Prostate gland (tissue), 2 donors: ENCODE data around the gene TPRN. TPM values are rescaled to one million over a fixed set of nuclear protein-coding genes. Genes with fewer than 3 reads are reported as not detected.

Experiments
- DNase-seq: peaks from one replicate; pipeline ENCODE4 v3.0.0-alpha.2; 2019; ENCODE audit warnings: low spot score
- H3K27ac ChIP-seq, 2 donors: fragments of 200-600 bp; sonication (generic); 2 replicates each; pipeline ENCODE4 v1.5.1; 2017 to 2019
- H3K27me3 ChIP-seq: fragments of 200-600 bp; sonication (generic); replicated peaks from 2 replicates; pipeline ENCODE4 v1.5.1; 2019; ENCODE audit not compliant: insufficient read depth
- H3K36me3 ChIP-seq, 2 donors: fragments of 200-600 bp; sonication (generic); 1 replicate in 1 of 2; 2 replicates in 1 of 2; pipeline versions ENCODE4 v1.5.1 to v1.8.1; 2017 to 2019
- H3K4me1 ChIP-seq: fragments of 200-600 bp; sonication (generic); replicated peaks from 2 replicates; pipeline ENCODE4 v1.5.1; 2019
- H3K4me3 ChIP-seq, 2 donors: fragments of 200-600 bp; sonication (generic); 2 replicates each; pipeline ENCODE4 v1.5.1; 2017 to 2019
- H3K9me3 ChIP-seq: fragments of 200-600 bp; sonication (generic); 2 replicates; pipeline ENCODE4 v1.5.1; 2017
- POLR2A ChIP-seq: fragments of 450-650 bp; IDR thresholded peaks from one replicate; pipeline ENCODE4 v1.6.1; 2016; ENCODE audit warnings: antibody characterized with exemption, mild to moderate bottlenecking
- POLR2AphosphoS5 ChIP-seq: sonication (generic); formaldehyde crosslinking; IDR thresholded peaks from one replicate; pipeline ENCODE4 v1.6.1; 2017; ENCODE audit warnings: antibody characterized with exemption
- WGBS: methylation state at CpG from one replicate; pipeline ENCODE4 v1.1.5; 2018; 5-methylcytosine and 5-hydroxymethylcytosine counted together
- intact Hi-C: fragments of 100-400 bp; cut with DNase I; formaldehyde crosslinking; loops from one replicate; pipeline ENCODE4 v1.14.2; 2022
- microRNA-seq: library from miRNA; unstranded; fragments of <30 nt; microRNA quantifications from one replicate; pipeline ENCODE4, GENCODE V29; 2016
- small RNA-seq, 2 donors: library from RNA; depleted of rRNA; stranded (forward); fragments of <200 nt; gene quantifications; one replicate each; pipeline ENCODE3, GENCODE V24; 2016
- total RNA-seq, 2 donors: library from RNA; depleted of rRNA; stranded (reverse); fragments of >200 nt; gene quantifications; one replicate each; pipeline ENCODE4 v1.1.0, GENCODE V29; 2016
- TF ChIP-seq, protein P1 (sequence below), 4 experiments: fragments of 200-600 bp in 2 of 4; fragments of 450-650 bp in 2 of 4; sonication (generic) in 2 of 4; IDR thresholded peaks; 1 replicate in 3 of 4; 2 replicates in 1 of 4; pipeline ENCODE4 v1.5.1; 2016 to 2019; ENCODE audit warnings: antibody characterized with exemption in 4 of 4, mild to moderate bottlenecking in 2 of 4, moderate library complexity in 2 of 4

Gene TPRN
- total RNA-seq, 2 donors from 2014 or later = 26.1 to 30.4 TPM

DNA sequence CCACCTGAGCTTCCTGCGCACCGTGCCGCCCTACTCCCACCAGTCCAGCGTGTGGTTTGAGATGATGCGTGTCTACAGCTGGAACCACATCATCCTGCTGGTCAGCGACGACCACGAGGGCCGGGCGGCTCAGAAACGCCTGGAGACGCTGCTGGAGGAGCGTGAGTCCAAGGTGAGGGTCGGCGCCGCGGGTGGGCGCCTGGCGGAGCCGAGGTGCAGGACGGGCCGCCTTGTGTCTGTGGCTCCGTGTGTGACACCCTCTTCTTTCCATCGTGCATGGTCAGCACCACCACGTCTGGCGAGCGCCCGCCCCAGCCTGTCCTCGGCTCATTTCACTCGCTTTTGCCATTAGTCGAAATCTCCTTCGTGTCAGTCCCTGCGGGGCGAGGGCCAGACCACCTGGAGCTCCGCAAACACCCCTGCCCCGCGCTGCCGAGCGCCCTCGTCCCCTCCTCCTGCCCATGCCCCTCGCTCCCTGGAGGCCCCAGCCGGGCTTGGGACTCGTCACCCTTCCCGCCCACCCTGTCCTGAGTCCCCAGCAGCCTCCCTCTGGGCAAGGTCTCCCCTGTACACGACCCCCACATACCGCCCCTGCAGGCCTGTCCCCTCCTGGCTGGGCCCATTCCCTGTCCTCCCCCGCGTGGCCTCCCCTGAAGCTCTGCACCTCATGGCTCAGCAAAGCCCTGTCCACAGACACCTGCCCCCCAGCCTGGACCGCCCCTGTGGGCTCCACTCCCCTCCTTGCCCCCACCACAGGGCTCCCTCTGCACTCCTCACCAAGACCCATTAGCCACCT is 54.6 kb downstream of the TPRN start:
- Histone ChIP-seq H3K27ac (no peak overlapping the region), H3K36me3 (no peaks in the 10 kb centered on the region), H3K9me3 (no peaks in the 10 kb centered on the region), H3K4me1 (no peaks in the 10 kb centered on the region), H3K4me3 (no peak overlapping the region), H3K27me3 (peaks cover 24% of the 10 kb centered on the region)
- intact Hi-C loops = no loop called here
- WGBS = 56% methylated on average over 42 of the region's 49 CpGs
- TF ChIP-seq POLR2A = no peak
- no peak for TF ChIP-seq POLR2AphosphoS5
- TF ChIP-seq, protein P1, sequence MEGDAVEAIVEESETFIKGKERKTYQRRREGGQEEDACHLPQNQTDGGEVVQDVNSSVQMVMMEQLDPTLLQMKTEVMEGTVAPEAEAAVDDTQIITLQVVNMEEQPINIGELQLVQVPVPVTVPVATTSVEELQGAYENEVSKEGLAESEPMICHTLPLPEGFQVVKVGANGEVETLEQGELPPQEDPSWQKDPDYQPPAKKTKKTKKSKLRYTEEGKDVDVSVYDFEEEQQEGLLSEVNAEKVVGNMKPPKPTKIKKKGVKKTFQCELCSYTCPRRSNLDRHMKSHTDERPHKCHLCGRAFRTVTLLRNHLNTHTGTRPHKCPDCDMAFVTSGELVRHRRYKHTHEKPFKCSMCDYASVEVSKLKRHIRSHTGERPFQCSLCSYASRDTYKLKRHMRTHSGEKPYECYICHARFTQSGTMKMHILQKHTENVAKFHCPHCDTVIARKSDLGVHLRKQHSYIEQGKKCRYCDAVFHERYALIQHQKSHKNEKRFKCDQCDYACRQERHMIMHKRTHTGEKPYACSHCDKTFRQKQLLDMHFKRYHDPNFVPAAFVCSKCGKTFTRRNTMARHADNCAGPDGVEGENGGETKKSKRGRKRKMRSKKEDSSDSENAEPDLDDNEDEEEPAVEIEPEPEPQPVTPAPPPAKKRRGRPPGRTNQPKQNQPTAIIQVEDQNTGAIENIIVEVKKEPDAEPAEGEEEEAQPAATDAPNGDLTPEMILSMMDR (IDR thresholded peaks at IDR 0.05) = no peak
- no peak for DNase-seq

DNA sequence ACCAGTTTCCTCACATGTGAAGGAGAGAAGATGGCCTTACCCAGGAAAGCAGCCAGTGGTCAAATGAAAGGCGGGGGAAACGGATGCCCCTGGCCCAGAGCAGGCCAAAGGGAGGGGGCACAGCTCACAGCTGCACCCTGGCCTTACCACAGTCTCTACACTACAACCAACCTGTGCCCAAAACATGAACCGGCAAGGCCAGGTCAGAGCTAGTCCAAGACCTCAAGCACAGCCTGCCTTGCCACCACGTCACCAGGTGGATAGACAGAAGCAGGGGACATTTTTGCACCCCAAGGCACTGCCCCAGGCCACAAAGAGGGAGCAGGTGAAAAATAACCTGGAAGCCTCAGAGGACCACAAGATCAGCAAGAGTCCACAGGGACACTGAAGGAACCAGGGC is 57.1 kb downstream of the TPRN start:
- intact Hi-C loops = no loop called here
- WGBS = 72% methylated on average over 4 of the region's 4 CpGs
- Histone ChIP-seq H3K36me3 (no peaks in the 10 kb centered on the region), H3K4me1 (no peaks in the 10 kb centered on the region), H3K9me3 (no peaks in the 10 kb centered on the region), H3K27ac (no peak overlapping the region), H3K4me3 (no peak overlapping the region), H3K27me3 (peaks cover 39% of the 10 kb centered on the region)
- TF ChIP-seq POLR2AphosphoS5 = no peak
- TF ChIP-seq, protein P1 (IDR thresholded peaks at IDR 0.05) = no peak
- no peak for TF ChIP-seq POLR2A
- no peak for DNase-seq

DNA sequence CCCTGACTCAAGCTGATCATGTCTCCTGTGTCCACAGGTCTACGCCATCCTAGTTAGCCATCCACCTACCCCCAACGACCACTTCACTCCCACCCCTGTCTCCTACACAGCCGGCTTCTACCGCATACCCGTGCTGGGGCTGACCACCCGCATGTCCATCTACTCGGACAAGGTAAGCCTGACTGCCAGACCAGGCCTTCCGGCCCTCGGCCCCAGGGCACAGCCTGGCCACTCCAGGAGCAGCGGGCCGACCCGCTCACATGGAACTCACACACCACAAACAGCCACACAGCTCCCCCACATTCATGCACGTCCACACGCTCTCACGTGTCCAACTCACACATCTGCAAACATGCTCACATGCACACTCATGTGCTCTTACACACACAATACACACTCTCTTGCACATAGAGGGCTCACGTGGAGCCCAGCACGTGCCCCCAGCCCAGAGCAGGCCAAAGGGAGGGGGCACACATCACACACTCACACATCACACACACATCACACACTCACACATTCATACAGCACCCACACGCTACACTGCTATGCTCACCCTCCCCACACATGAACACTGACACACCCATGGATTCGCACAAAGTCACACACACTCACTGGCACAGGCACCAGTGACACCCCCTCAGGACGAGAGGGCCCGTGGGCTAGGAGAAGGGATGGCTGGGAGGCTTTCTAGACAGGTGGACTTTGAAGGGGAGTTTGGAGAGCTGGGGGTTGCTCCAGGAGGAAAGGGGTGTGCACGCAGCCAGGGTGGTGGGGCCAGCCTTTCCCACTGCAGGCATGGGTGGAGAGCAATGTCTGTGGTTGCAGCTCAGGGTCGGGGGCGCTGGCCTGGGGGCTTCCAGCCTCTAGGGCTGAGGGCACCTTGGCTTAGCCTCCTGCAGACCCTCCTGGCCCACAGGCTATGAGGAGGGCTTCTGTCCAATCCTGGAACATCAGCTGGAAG is 58.3 kb downstream of the TPRN start:
- WGBS = 76% methylated on average over 24 of the region's 24 CpGs
- DNase-seq = no peak

More for the DNA sequence above, 58.3 kb downstream of the TPRN start:
- no peak for TF ChIP-seq POLR2AphosphoS5
- TF ChIP-seq POLR2A = no peak
- TF ChIP-seq, protein P1 (IDR thresholded peaks at IDR 0.05) = no peak
- Histone ChIP-seq H3K4me3 (no peak overlapping the region), H3K4me1 (no peaks in the 10 kb centered on the region), H3K36me3 (no peaks in the 10 kb centered on the region), H3K27ac (no peak overlapping the region), H3K27me3 (peaks cover 44% of the 10 kb centered on the region), H3K9me3 (no peaks in the 10 kb centered on the region)
- intact Hi-C loops = no loop called here

Small RNAs within 50 kb of the gene (microRNA-seq; reads per million reads assigned to microRNA genes)
- not detected for gene MIR3621

Small RNAs within 50 kb of the gene (small RNA-seq; reads per million reads assigned to genes)
- gene MIR3621 = 0 reads per million in 2 donors

Other genes with a start within 250 kb of the TPRN start
- gene LCN12, start 248.5 kb downstream of the TPRN start, total RNA-seq = 10 to 100 TPM in 1 of 2 donors, 1 to 10 TPM in 1; 4.1 to 13.7 TPM
- 1,000 to 10,000 TPM in 1 of 2 donors, 10 to 100 TPM in 1; 59.4 to 5,242 TPM for gene PTGDS, start 223.2 kb downstream of the TPRN start, total RNA-seq
- 10 to 100 TPM in 1 of 2 donors, under 1 TPM in 1; 0.41 to 22.5 TPM for gene LCNL1, start 217.7 kb downstream of the TPRN start, total RNA-seq
- gene PAXX, start 208.3 kb downstream of the TPRN start, total RNA-seq = 10 to 100 TPM; 61.6 to 71.8 TPM
- 1 to 10 TPM; 4.2 to 6.7 TPM for gene CLIC3, start 204.2 kb downstream of the TPRN start, total RNA-seq
- gene ABCA2, start 172.5 kb downstream of the TPRN start, total RNA-seq = 10 to 100 TPM; 27.4 to 79.1 TPM
- gene FUT7, start 168.7 kb downstream of the TPRN start, total RNA-seq = under 1 TPM in 1 of 2 donors, not detected in 1; 0.57 TPM
- gene NPDC1, start 154.6 kb downstream of the TPRN start, total RNA-seq = 100 to 1,000 TPM; 384 to 427 TPM
- 10 to 100 TPM in 1 of 2 donors, 1 to 10 TPM in 1; 9.8 to 10.9 TPM for gene ENTPD2, start 146.7 kb downstream of the TPRN start, total RNA-seq
- 10 to 100 TPM in 1 of 2 donors, 1 to 10 TPM in 1; 7.2 to 17.2 TPM for gene SAPCD2, start 130.2 kb downstream of the TPRN start, total RNA-seq
- 10 to 100 TPM in 1 of 2 donors, 1 to 10 TPM in 1; 8.2 to 19.9 TPM for gene UAP1L1, start 123.2 kb downstream of the TPRN start, total RNA-seq
- 100 to 1,000 TPM in 1 of 2 donors, 10 to 100 TPM in 1; 67.4 to 107 TPM for gene MAN1B1, start 113.8 kb downstream of the TPRN start, total RNA-seq
- gene DPP7, start 86.0 kb downstream of the TPRN start, total RNA-seq = 100 to 1,000 TPM; 147 to 235 TPM
- 1 to 10 TPM in 1 of 2 donors, under 1 TPM in 1; 0.59 to 1.8 TPM for gene GRIN1, start 61.6 kb downstream of the TPRN start, total RNA-seq
- gene LRRC26, start 30.7 kb downstream of the TPRN start, total RNA-seq = 100 to 1,000 TPM; 183 to 582 TPM
- 1 to 10 TPM in 1 of 2 donors, not detected in 1; 3.1 TPM for gene TMEM210, start 28.7 kb downstream of the TPRN start, total RNA-seq
- 10 to 100 TPM; 32.5 to 64.5 TPM for gene ANAPC2, start 12.2 kb downstream of the TPRN start, total RNA-seq
- gene SSNA1, start 12.1 kb downstream of the TPRN start, total RNA-seq = 100 to 1,000 TPM; 114 to 124 TPM
- 10 to 100 TPM; 35.3 to 47.8 TPM for gene TMEM203, start 4.9 kb upstream of the TPRN start, total RNA-seq
- gene NDOR1, start 5.0 kb upstream of the TPRN start, total RNA-seq = 10 to 100 TPM; 18.5 to 31.9 TPM
- gene RNF208, start 21.5 kb upstream of the TPRN start, total RNA-seq = 1 to 10 TPM; 3.8 to 6.2 TPM
- 1 to 10 TPM; 2.7 to 4.9 TPM for gene CYSRT1, start 24.4 kb upstream of the TPRN start, total RNA-seq
- gene RNF224, start 26.8 kb upstream of the TPRN start, total RNA-seq = not detected
- gene SLC34A3, start 30.2 kb upstream of the TPRN start, total RNA-seq = under 1 TPM in 1 of 2 donors, not detected in 1; 0.57 TPM
- gene TUBB4B, start 40.5 kb upstream of the TPRN start, total RNA-seq = 100 to 1,000 TPM; 279 to 484 TPM
- 1 to 10 TPM in 1 of 2 donors, not detected in 1; 4.2 TPM for gene STPG3, start 50.5 kb upstream of the TPRN start, total RNA-seq
- gene NELFB, start 54.6 kb upstream of the TPRN start, total RNA-seq = 10 to 100 TPM; 44.9 to 82.1 TPM
- gene TOR4A, start 77.0 kb upstream of the TPRN start, total RNA-seq = 1 to 10 TPM; 1.6 to 7.3 TPM
- gene NRARP, start 101.5 kb upstream of the TPRN start, total RNA-seq = 10 to 100 TPM; 22.4 to 24.3 TPM
- gene EXD3, start 222.4 kb upstream of the TPRN start, total RNA-seq = 10 to 100 TPM; 32.6 to 44.8 TPM
- gene NOXA1, start 222.7 kb upstream of the TPRN start, total RNA-seq = 10 to 100 TPM in 1 of 2 donors, 1 to 10 TPM in 1; 7.5 to 17.1 TPM
- 1 to 10 TPM; 1.8 TPM for gene ENTPD8, start 240.6 kb upstream of the TPRN start, total RNA-seq